ENCODE results near the gene P2RX4.

The P2RX4 gene

DNA sequence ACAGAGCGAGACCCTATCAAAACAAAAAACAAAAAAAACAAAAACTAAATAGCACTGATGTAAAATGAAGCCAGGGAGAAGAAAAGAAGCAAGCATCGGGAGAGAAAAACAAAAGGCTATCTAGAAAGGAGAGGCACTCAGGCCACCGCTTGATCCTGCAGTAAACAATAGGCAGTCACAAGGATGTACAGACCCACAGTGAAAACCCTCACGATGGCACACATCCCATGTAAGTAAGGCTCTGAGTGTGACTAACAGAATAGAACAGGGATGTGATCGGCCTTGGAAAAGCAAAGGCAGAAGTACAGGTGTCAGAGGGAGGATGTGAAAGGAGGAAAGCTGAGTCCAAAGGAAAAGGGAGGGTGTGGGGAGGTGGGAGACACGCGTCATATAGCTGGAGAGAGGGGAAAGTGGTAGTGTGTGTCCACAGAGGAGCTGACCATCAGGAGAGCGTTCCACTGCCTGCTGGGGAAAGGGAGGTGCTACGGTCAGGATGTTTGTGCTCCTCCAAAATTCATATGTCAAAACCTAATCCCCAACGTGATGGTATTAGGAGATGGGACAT is 55.1 kb downstream of the P2RX4 start:
- in situ Hi-C loops (cut with HindIII; ENCODE audit: low sequenced_read_pairs): no loop called here

DNA sequence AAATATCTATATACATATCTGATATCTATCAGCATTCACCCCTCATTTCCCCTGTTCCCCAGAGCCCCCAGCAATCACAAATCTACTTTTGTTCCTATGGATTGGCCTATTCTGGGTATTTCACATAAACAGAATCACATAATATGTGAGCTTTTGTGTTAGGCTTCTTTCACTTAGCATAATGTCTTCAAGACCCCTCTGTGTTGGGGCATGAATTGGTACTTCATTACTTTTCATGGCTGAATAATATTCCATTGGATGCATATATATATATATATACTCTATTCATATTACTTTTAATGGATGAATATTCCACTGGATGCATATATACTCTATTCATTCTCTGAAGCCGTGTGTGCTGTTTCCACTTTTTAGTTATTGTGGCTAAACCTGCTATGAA is 57.9 kb downstream of the P2RX4 start:
- in situ Hi-C loops (cut with HindIII; ENCODE audit: low sequenced_read_pairs): no loop called here

DNA sequence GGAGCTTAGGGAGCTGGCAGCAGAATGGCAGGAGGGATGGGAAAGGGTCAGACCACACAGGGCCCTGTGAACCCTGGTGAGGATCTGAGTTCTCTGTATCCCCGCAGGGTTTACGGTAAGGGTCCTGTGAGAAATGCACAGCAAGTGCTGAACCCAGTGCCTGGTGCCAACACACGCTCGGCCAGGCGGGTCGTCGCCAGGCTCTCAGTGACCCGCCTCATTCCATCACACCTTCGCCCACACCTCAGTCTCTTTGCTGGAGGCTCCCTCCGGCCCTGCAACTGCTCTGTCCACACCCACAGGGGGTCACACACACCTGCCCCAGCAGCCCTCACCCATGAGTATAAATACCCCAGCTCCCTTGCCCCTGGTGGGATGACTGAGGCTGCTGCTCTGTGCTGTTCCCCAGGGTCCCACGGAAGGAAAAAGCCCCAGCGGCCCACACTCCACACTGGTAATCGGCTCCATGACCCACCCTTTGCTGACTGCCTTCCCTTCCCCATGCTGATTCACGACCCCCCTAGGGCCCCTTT is 63.5 kb downstream of the P2RX4 start:
- in situ Hi-C loops (cut with HindIII; ENCODE audit: low sequenced_read_pairs): no loop called here

DNA sequence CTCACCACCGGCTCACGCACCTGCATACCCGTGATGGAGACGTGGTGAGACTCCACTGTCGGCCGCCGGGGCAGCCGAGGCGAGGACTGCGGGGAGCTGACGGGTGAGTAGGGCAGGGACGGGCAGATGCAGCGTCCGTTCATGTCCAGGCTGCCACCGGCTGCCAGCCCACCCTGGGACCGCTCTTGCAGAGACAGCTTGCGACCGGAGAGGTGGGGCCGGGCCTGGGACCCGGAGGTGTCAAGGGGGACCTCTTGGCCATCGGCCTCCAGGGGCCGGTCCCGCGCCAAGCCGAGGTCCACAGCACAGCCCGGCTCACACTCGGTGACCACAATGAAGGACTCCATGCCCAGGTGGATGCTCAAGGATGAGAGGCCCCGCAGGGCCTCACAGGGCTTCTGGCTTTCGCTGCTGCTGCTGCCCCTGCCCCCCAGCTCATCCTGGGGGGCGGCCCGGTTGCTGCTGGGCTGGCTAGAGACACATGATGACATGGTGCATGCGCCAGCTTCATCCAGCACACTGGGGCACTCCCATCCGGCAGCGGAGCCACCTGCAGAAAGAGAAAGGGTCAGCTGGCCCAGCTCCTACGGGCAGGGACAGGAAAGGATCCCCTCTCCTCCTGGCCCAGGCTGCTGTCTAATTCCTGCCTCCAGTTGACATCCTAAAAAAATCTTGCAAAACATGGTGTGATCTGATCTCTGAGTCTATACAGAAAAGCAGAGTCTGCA is 64.3 kb downstream of the P2RX4 start:
- in situ Hi-C loops (cut with HindIII; ENCODE audit: low sequenced_read_pairs): no loop called here

DNA sequence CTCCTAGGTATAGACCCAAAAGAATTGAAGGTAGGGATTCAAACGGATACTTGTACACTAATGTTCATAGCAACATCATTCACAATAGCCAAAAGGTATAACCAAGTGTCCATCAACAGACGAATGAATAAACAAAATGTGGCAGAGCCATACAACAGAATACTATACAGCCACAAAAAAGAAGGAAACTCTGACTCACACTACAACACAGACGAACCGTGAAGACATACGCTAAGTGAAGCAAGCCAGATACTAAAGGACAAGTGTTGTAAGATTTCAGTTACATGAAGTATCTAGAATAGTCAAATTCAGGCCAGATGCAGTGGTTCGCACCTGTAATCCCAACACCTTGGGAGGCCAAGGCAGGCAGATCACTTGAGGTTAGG is 67.4 kb downstream of the P2RX4 start:
- in situ Hi-C loops (cut with HindIII; ENCODE audit: low sequenced_read_pairs): no loop called here

DNA sequence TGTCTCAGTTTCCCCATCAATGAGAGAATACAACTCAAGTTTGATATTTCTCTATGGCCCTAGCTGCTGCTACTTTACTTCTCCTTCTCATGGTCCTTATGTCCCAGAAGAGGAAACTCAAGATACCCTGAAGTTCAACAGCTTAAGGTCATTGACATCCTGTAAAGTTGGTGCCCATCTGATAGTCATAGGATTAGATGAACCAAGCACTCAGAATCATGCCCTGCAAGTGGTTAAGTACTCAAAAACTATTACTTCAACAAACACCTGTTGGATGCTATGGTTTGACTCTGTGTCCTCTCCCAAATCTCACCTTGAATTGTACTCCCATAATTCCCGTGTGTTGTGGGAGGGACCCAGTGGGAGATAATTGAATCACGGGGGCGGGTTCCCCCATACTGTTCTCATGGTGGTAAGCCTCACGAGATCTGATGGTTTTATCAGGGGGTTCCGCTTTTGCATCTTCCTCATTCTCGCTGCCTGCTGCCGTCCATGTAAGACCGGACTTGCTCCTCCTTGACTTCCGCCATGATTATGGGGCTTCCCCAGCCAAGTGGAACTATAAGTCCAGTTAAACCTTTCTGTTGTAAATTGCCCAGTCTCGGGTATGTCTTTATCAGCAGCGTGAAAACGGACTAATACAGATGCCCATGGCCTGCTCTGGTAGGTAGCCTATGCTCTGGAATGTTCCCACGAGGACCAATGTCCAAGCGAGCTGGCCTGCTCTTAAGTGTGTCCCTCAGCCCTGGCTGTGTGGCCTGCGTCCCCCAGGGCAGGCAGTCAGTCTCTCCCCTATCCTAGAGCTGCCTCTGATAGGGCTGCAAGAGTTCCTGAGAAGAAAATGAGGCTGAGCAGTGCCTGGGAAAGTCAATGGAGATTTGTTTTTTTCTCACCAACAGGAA is 68.5 kb downstream of the P2RX4 start:
- in situ Hi-C loops (cut with HindIII; ENCODE audit: low sequenced_read_pairs): no loop called here

DNA sequence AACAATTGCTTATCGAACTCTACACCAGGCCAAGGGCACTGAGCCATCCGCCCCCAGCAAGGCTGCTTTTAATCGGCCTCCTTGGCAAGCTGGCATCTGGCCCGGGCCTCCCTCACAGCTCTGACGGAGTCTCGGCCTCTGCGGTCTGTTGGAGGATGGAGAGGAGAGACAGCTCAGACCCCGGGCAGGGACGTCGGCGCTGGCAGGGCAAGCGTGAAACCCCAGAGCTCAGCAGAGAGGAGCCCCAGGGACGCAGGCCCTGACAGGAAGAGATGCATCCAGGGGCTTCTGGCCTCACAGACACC is 69.1 kb downstream of the P2RX4 start:
- in situ Hi-C loops (cut with HindIII; ENCODE audit: low sequenced_read_pairs): no loop called here

DNA sequence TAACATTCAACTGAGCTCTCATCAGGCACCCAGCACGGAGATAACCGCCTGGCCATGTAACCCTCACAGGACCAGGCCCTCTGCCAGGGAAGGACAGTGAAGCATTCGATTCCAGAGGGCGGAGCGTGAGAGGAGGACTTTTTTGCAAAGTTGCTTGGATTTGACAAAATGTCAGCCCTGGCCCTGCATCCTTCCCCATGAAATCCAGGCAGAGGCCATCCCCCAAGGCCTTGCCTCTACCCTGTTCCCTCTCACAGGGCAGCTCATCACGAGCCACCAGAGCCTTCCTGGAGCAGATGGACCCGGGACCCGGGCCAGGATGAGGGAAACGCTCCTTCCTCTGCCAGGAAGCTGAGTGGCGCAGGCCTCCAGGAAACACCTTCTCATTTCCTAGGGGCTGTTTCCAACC is 69.6 kb downstream of the P2RX4 start:
- in situ Hi-C loops (cut with HindIII; ENCODE audit: low sequenced_read_pairs): no loop called here

DNA sequence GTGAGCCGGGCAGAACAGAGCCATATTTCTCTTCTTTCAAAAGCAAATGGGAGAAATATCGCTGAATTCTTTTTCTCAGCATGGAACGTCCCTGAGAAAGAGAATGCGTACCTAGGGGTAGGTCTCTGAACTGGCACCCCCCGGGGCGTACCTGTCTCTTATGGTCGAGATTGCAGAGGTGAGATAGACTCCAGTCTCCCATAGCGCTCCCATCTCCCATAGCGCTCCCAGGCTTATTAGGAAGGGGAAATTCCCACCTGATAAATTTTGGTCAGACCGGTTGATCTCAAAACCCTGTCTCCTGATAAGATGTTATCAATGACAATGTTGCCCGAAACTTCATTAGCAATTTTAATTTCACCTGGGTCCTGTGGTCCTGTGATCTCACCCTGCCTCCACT is 70.6 kb downstream of the P2RX4 start:
- in situ Hi-C loops (cut with HindIII; ENCODE audit: low sequenced_read_pairs): loop anchor here (10.0 kb wide), 1 partner anchor 586 kb away; no protein-coding TSS in a partner anchor

DNA sequence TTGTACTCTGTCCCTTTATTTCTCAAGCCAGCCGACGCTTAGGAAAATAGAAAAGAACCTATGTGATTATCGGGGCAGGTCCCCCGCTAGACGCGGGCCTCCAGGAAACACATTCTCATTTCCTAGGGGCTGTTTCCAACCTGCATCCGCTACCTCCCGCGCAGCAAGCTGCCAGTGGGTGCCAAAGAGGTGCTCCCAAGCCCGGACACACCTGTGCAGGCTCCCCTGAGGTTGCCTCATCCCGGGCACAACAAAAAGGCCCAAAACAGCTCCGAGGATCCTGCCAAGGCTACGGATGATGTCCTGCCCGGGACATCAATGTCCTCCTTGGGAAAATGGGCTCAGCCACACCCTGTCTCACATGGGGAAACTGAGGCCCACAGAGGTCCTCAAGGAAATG is 71.2 kb downstream of the P2RX4 start:
- in situ Hi-C loops (cut with HindIII; ENCODE audit: low sequenced_read_pairs): loop anchor here (10.0 kb wide), 1 partner anchor 586 kb away; no protein-coding TSS in a partner anchor

DNA sequence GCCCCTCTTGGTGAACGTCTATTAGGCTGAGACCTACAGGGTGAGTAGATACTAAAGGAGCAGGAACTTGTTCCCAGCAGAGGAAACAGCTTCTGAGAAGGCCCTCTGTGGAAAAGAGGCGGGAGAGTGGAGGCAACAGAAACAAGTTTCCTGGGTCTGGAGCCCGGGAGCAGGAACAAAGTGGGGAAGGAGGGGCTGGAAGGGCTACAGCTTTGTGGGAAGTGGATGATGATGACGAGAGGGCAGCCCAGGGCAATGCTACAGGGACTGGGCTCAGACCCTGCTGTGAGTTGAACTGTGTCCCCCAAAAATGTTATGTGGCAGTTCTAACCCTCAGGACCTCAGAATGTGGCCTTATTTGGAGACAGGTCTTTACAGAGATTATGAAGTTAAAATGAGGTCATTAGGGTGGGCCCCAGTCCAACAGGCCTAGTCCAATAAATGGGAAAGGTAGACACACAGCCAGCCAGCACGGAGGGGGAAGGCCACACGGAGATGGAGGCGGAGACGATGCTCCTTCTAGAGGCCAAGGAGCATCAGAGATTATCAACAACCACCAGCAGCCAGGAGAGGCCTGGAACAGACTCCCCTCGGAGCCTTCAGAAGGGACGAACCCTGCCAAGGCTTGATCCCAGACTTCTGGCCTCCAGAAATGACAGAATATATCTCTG is 72.3 kb downstream of the P2RX4 start:
- in situ Hi-C loops (cut with HindIII; ENCODE audit: low sequenced_read_pairs): loop anchor here (10.0 kb wide), 1 partner anchor 587 kb away; no protein-coding TSS in a partner anchor

DNA sequence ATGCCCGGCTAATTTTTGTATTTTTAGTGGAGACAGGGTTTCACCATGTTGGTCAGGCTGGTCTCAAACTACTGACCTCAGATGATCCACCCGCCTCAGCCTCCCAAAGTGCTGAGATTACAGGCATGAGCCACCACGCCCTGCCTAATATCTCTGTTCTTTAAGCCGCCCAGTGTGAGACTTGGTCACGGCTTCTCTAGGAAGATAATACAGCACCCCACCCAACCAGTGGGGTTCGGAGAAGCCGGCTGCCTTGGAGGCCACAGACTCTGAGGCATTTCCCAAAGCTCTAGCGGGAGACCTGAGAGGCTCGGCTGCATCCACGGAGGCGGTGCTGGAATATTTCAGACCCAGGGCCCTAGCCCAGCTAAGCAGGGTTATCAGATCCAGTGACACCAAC is 73.0 kb downstream of the P2RX4 start:
- in situ Hi-C loops (cut with HindIII; ENCODE audit: low sequenced_read_pairs): loop anchor here (10.0 kb wide), 1 partner anchor 588 kb away; no protein-coding TSS in a partner anchor

DNA sequence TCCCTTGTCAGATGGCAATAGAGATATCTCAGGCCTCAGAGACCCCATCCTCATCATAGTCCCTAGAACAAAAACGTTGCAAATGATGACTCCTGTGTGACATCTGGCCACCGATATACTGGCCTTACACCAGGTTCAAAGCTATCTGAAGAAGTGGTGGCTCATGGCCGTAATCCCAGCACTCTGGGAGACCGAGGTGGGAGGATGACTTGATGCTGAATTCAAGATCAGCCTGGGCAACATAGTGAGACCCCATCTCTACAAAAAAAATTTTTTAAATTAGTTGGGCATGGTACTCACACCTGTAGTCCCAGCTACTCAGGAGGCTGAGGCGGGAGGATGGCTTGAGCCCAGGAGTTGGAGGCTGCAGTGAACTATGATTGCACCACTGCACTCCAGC is 73.5 kb downstream of the P2RX4 start:
- in situ Hi-C loops (cut with HindIII; ENCODE audit: low sequenced_read_pairs): loop anchor here (10.0 kb wide), 1 partner anchor 589 kb away; no protein-coding TSS in a partner anchor

All from endothelial cell of hepatic sinusoid (primary cell).